ENCODE measurements around the gene NCAM2. TPM values are rescaled to one million over a fixed set of nuclear protein-coding genes. Genes with fewer than 3 reads are reported as not detected.

Gene NCAM2
- polyA plus RNA-seq, 3 donors, result not detected

DNA sequence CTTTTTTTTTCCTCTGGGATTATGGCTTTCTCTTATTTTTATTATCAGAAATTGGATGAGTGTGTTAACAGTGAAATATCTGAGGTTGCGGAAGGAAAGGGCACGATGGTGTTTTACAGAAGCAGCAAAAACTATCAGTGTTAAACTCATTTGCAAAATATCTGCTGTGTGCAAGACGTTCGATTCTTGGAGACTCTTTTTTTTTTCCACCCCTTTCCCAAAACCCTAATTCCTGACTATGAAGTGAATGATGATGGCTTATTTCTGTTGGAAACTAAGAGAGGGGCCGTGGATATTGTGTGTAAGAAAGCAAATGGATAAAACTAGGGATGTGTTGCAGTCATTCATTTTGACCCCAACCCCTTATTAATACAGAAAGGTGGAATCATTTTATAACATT lies 677 bp downstream of the NCAM2 start:
- H3K27ac ChIP-seq (ENCODE audit: low read depth in 1 of 2, low read length in 2 of 2), result no peak overlapping the region
- H3K9me3 ChIP-seq (replicated peaks in 1 of 2; ENCODE audit: control insufficient read depth in 1 of 2, insufficient read depth in 1 of 2, low read length in 2 of 2), result peaks cover 0 to 12% of the 10 kb centered on the region in 2 donors
- H3K27ac Mint-ChIP-seq, result no peak overlapping the region
- H3K4me1 ChIP-seq (ENCODE audit: control insufficient read depth in 1 of 2, insufficient read depth in 2 of 2, low read length in 2 of 2), result peaks cover 20 to 23% of the 10 kb centered on the region in 2 donors
- no peaks in the 10 kb centered on the region for H3K36me3 ChIP-seq (replicated peaks in 1 of 2; ENCODE audit: control insufficient read depth in 1 of 2, insufficient read depth in 2 of 2, low read length in 2 of 2)
- H3K9me3 Mint-ChIP-seq, result peaks cover 0 to 4% (median 1%) of the 10 kb centered on the region in 7 donors
- no CpG with 5 or more reads among the region's 5 CpGs for WGBS (ENCODE audit: insufficient coverage)
- H3K4me2 ChIP-seq (replicated peaks; ENCODE audit: extremely low read depth, low read length, poor library complexity, severe bottlenecking), result peak overlapping the region; percentile 88
- H3K27me3 Mint-ChIP-seq (ENCODE audit: low read depth in 3 of 3), result peaks cover 30 to 35% (median 31%) of the 10 kb centered on the region in 3 donors
- H4K20me1 ChIP-seq (ENCODE audit: insufficient read depth, low read length), result no peaks in the 10 kb centered on the region
- no peak for DNase-seq
- peaks cover 23% of the 10 kb centered on the region for H3K4me1 Mint-ChIP-seq
- TF ChIP-seq, protein P1, sequence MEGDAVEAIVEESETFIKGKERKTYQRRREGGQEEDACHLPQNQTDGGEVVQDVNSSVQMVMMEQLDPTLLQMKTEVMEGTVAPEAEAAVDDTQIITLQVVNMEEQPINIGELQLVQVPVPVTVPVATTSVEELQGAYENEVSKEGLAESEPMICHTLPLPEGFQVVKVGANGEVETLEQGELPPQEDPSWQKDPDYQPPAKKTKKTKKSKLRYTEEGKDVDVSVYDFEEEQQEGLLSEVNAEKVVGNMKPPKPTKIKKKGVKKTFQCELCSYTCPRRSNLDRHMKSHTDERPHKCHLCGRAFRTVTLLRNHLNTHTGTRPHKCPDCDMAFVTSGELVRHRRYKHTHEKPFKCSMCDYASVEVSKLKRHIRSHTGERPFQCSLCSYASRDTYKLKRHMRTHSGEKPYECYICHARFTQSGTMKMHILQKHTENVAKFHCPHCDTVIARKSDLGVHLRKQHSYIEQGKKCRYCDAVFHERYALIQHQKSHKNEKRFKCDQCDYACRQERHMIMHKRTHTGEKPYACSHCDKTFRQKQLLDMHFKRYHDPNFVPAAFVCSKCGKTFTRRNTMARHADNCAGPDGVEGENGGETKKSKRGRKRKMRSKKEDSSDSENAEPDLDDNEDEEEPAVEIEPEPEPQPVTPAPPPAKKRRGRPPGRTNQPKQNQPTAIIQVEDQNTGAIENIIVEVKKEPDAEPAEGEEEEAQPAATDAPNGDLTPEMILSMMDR (IDR thresholded peaks at IDR 0.05), result no peak
- H3K9ac ChIP-seq (ENCODE audit: insufficient read depth, low read length, poor library complexity, severe bottlenecking), result no peak overlapping the region
- intact Hi-C loops (cut with micrococcal nuclease), result loop anchor here (5.0 kb wide), 1 partner anchor 1793 kb away; no protein-coding TSS in a partner anchor
- peak overlapping the region in 2 of 3 experiments; percentile 33 to 76 for H3K4me3 ChIP-seq (replicated peaks in 1 of 3; ENCODE audit: low read depth in 2 of 3, low read length in 3 of 3)
- H3K27me3 ChIP-seq (ENCODE audit: control insufficient read depth in 2 of 2, insufficient read depth in 2 of 2, low read length in 2 of 2), result peaks cover 26 to 30% of the 10 kb centered on the region in 2 donors
- peak overlapping the region; percentile 75 to 82 for H3K4me3 Mint-ChIP-seq
- H2AFZ ChIP-seq (ENCODE audit: insufficient read depth, low read depth, low read length, poor library complexity, severe bottlenecking), result peak overlapping the region; percentile 87
- H3K79me2 ChIP-seq (ENCODE audit: insufficient read depth, low read length), result no peaks in the 10 kb centered on the region
- H3K36me3 Mint-ChIP-seq, result no peaks in the 10 kb centered on the region

DNA sequence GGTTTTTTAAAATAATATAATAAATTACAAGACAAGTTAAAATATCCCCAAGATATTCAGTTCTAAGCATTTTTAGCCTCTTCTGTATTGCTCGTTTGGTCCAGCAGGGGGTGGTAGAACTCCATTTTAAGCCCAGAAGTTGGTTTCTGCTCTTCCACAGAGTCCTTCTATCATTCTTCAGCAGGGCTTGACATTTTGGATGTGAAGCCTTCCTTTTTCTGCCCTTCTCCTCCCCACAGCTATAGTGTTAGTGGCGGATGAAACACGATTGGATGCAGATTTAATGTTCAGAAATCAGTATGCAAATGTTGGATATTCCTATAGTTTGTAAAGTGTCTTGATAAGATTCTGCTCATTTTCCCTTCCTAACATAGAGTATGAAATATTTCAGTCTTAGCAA lies 1.4 kb downstream of the NCAM2 start:
- Mint-ChIP-seq H3K9me3 (peaks cover 0 to 4% (median 1%) of the 10 kb centered on the region in 7 donors), H3K27ac (no peak overlapping the region), H3K36me3 (no peaks in the 10 kb centered on the region), H3K27me3 (ENCODE audit: low read depth in 3 of 3) (peaks cover 30 to 35% (median 31%) of the 10 kb centered on the region in 3 donors), H3K4me3 (no peak overlapping the region), H3K4me1 (peaks cover 23% of the 10 kb centered on the region)
- Histone ChIP-seq H3K27me3 (ENCODE audit: control insufficient read depth in 2 of 2, insufficient read depth in 2 of 2, low read length in 2 of 2) (peaks cover 26 to 30% of the 10 kb centered on the region in 2 donors), H3K36me3 (replicated peaks in 1 of 2; ENCODE audit: control insufficient read depth in 1 of 2, insufficient read depth in 2 of 2, low read length in 2 of 2) (no peaks in the 10 kb centered on the region), H3K79me2 (ENCODE audit: insufficient read depth, low read length) (no peaks in the 10 kb centered on the region), H3K4me1 (ENCODE audit: control insufficient read depth in 1 of 2, insufficient read depth in 2 of 2, low read length in 2 of 2) (peaks cover 20 to 23% of the 10 kb centered on the region in 2 donors), H3K4me3 (replicated peaks in 1 of 3; ENCODE audit: low read depth in 2 of 3, low read length in 3 of 3) (no peak overlapping the region), H3K9me3 (replicated peaks in 1 of 2; ENCODE audit: control insufficient read depth in 1 of 2, insufficient read depth in 1 of 2, low read length in 2 of 2) (peaks cover 0 to 12% of the 10 kb centered on the region in 2 donors), H3K4me2 (replicated peaks; ENCODE audit: extremely low read depth, low read length, poor library complexity, severe bottlenecking) (no peak overlapping the region), H3K9ac (ENCODE audit: insufficient read depth, low read length, poor library complexity, severe bottlenecking) (no peak overlapping the region), H4K20me1 (ENCODE audit: insufficient read depth, low read length) (no peaks in the 10 kb centered on the region), H2AFZ (ENCODE audit: insufficient read depth, low read depth, low read length, poor library complexity, severe bottlenecking) (no peak overlapping the region), H3K27ac (ENCODE audit: low read depth in 1 of 2, low read length in 2 of 2) (no peak overlapping the region)
- WGBS (ENCODE audit: insufficient coverage), result 0% methylated on average over 1 of the region's 3 CpGs
- TF ChIP-seq, protein P1 (IDR thresholded peaks at IDR 0.05), result peak; percentile 90
- peak; percentile 22 to 37 (median 32) for DNase-seq
- intact Hi-C loops (cut with micrococcal nuclease), result loop anchor here (5.0 kb wide), 2 partner anchors 103 to 1793 kb away; no protein-coding TSS in a partner anchor

Measured in CD14-positive monocyte (primary cell).